Progenitor cell of endocrine pancreas (in vitro differentiated cells): Measurements from ENCODE around the gene ZNF148. TPM values are rescaled to one million over a fixed set of nuclear protein-coding genes. Genes with fewer than 3 reads are reported as not detected.

Source experiments
- DNase-seq: peaks from one replicate; pipeline ENCODE4 v3.0.0; 2021; ENCODE audit warnings: low spot score; ENCODE audit not compliant: unreplicated experiment
- H3K27ac Mint-ChIP-seq: 2 replicates; pipeline ENCODE4 v1.8.0; 2021; ENCODE audit warnings: mild to moderate bottlenecking, moderate library complexity, mixed read lengths
- H3K27me3 Mint-ChIP-seq: 2 replicates; pipeline ENCODE4 v1.8.0; 2021; ENCODE audit warnings: mixed read lengths
- H3K36me3 Mint-ChIP-seq: 2 replicates; pipeline ENCODE4 v1.8.0; 2022; ENCODE audit warnings: mixed read lengths; ENCODE audit not compliant: insufficient read depth
- H3K4me1 Mint-ChIP-seq: 2 replicates; pipeline ENCODE4 v1.8.0; 2021; ENCODE audit warnings: low read depth, mixed read lengths
- H3K4me3 Mint-ChIP-seq: 2 replicates; pipeline ENCODE4 v1.8.0; 2021; ENCODE audit warnings: low read depth, mild to moderate bottlenecking, moderate library complexity, mixed read lengths
- H3K9me3 Mint-ChIP-seq: 2 replicates; pipeline ENCODE4 v1.8.0; 2021; ENCODE audit warnings: low read depth, mixed read lengths
- total RNA-seq: library from RNA; stranded (reverse); gene quantifications from 2 replicates; pipeline ENCODE4 v1.2.1, GENCODE V29; 2021
- TF ChIP-seq, protein P1 (sequence below): fragments of 200-600 bp; sonication (generic); IDR thresholded peaks from one replicate; pipeline ENCODE4 v1.5.0; 2021; ENCODE audit warnings: antibody characterized with exemption, mild to moderate bottlenecking; ENCODE audit not compliant: unreplicated experiment

ZNF148 gene
- total RNA-seq, 1 donor from 2014 or later = 48.6 TPM

DNA sequence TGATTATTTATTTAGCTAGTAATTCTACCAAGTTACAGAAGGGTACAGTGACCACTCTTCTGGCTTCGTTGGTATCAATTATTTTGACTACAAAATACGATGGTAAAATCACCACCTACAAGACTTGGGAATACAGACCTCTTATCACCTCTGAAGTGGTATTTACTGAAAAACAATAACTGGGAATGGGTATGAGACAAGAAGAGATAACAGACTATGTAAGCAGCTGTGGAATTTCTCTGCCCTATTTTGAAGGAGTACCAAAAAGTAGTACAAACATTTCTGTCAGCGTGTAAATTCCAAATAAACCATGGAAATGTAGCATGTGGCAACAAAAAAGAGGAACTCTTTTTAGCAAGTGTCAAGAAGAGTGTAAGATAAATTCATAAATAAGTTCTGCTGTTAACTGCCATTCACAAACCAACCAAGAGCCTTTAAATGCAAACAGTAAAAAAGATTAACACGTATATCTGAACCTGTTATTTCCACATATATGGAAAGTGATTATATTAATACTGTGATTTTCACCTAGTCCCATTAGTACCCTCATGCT is 85.6 kb downstream of the ZNF148 start:
- TF ChIP-seq, protein P1, sequence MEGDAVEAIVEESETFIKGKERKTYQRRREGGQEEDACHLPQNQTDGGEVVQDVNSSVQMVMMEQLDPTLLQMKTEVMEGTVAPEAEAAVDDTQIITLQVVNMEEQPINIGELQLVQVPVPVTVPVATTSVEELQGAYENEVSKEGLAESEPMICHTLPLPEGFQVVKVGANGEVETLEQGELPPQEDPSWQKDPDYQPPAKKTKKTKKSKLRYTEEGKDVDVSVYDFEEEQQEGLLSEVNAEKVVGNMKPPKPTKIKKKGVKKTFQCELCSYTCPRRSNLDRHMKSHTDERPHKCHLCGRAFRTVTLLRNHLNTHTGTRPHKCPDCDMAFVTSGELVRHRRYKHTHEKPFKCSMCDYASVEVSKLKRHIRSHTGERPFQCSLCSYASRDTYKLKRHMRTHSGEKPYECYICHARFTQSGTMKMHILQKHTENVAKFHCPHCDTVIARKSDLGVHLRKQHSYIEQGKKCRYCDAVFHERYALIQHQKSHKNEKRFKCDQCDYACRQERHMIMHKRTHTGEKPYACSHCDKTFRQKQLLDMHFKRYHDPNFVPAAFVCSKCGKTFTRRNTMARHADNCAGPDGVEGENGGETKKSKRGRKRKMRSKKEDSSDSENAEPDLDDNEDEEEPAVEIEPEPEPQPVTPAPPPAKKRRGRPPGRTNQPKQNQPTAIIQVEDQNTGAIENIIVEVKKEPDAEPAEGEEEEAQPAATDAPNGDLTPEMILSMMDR = no peak
- no peaks in the 10 kb centered on the region for H3K9me3 Mint-ChIP-seq
- H3K36me3 Mint-ChIP-seq = peaks cover 20% of the 10 kb centered on the region
- no peak for DNase-seq
- H3K27ac Mint-ChIP-seq = no peak overlapping the region
- no peak overlapping the region for H3K4me3 Mint-ChIP-seq
- H3K27me3 Mint-ChIP-seq = no peaks in the 10 kb centered on the region
- peaks cover 15% of the 10 kb centered on the region for H3K4me1 Mint-ChIP-seq

DNA sequence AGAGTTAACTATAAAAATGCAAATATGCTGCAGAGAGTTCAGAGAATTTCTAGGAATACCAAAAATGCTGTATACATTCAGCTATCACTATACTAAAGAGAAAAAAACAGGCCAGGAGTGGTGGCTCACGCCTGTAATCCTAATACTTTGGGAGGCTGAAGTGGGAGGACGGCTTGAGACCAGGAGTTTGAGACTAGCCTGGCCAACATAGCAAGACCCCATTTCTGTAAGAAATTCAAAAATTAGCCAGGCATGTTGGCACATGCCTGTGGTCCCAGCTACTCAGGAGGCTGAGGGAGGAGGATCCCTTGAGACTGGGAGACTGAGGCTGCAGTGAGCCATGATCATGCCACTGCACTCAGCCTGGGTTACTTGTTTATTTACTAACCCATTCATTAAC is 87.9 kb downstream of the ZNF148 start:
- Mint-ChIP-seq H3K27me3 (no peaks in the 10 kb centered on the region), H3K27ac (no peak overlapping the region), H3K36me3 (peaks cover 11% of the 10 kb centered on the region), H3K4me1 (peaks cover 24% of the 10 kb centered on the region), H3K4me3 (no peak overlapping the region), H3K9me3 (no peaks in the 10 kb centered on the region)
- TF ChIP-seq, protein P1 = no peak
- DNase-seq = no peak

DNA sequence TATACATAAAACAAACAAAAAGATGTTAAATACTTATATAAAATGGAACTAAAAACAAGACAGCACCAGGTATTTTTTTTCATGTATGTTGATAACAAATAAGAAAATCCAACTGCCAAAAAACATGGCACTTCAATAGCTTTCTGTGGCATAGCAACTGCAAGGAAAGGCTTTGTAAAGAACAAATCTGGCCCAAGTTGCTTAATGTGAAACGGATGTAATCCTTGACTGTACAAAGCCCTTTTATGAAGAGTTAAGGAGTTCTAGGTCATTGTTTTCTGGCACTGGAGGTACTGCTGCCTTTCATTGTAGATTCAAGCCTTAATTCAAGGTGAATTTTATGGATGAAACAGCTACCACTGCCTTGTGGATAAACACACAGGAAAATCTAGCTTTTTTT is 93.7 kb downstream of the ZNF148 start:
- TF ChIP-seq, protein P1 = no peak
- Mint-ChIP-seq H3K36me3 (peaks cover 13% of the 10 kb centered on the region), H3K4me3 (no peak overlapping the region), H3K4me1 (peaks cover 17% of the 10 kb centered on the region), H3K27ac (no peak overlapping the region), H3K27me3 (no peaks in the 10 kb centered on the region), H3K9me3 (no peaks in the 10 kb centered on the region)
- no peak for DNase-seq

DNA sequence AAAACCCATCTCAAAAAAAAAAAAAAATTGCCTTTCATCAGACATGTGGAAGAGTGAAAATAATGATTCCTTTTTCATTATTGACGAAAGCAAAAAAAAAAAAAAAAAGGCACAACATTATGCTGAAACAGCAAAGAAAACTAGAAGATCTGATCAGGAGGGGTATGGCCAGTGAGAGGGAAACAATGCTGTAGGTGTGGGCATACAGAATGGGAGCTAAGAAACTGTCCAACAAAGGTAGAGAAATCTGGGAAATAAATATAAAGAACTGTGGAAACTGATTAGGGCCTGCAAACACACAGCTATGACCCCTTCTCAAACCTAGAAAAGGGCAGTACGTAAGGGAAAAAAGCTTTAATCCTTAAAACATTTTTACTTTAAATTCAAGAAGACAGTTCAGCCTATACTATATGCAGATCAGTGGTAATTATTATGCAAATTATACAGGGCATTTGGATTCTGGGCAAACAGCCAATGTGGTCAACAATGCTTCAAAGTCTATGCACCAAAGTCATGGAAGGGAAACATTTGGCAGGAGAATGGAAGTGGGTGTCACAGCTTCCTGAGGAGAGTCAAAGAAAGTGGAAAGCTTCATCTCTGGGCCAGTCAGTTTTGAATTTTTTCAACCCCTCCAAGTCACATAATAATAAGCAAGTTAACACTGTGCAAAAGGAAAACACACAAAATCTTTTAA is 94.3 kb downstream of the ZNF148 start:
- Mint-ChIP-seq H3K4me1 (peaks cover 17% of the 10 kb centered on the region), H3K9me3 (no peaks in the 10 kb centered on the region), H3K27me3 (no peaks in the 10 kb centered on the region), H3K27ac (peak overlapping the region; percentile 49), H3K4me3 (no peak overlapping the region), H3K36me3 (peaks cover 11% of the 10 kb centered on the region)
- TF ChIP-seq, protein P1 = no peak
- DNase-seq = no peak

DNA sequence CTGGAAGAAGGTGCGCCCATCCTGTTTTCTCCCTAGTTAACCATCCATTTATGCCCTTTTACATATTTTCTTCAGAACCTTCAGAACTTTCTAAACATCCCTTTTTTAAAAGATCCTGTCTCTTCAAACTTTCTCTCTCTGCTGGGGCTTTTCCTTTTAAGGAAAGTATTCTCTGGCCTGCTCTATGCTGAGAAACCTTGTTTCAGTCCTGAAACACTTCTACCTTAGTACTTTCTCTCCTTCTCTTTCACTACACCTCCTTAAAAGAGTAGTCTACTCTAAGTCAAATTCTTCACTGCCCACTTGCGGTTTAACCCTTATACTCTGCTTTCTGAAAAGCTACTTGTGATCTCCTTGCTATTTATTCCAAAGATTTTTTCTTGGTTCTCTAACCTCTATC is 97.0 kb downstream of the ZNF148 start:
- Mint-ChIP-seq H3K27me3 (no peaks in the 10 kb centered on the region), H3K27ac (no peak overlapping the region), H3K4me3 (no peak overlapping the region), H3K4me1 (peaks cover 12% of the 10 kb centered on the region), H3K36me3 (peaks cover 11% of the 10 kb centered on the region), H3K9me3 (no peaks in the 10 kb centered on the region)
- no peak for DNase-seq
- TF ChIP-seq, protein P1 = no peak
